Nephron (organoid): Measurements from ENCODE around the gene FAM3A.

Experiments
- H3K27ac Mint-ChIP-seq, 3 experiments: 2 replicates each; pipeline ENCODE4 v1.8.0; 2020; ENCODE audit warnings: mixed read lengths in 3 of 3, mild to moderate bottlenecking in 2 of 3, moderate library complexity in 1 of 3
- H3K27me3 Mint-ChIP-seq: 2 replicates; pipeline ENCODE4 v1.8.0; 2021; ENCODE audit warnings: low read depth, mild to moderate bottlenecking, moderate library complexity, mixed read lengths
- H3K36me3 Mint-ChIP-seq: 2 replicates; pipeline ENCODE4 v1.8.0; 2020; ENCODE audit warnings: low read depth, mixed read lengths
- H3K4me1 Mint-ChIP-seq: 2 replicates; pipeline ENCODE4 v1.8.0; 2020; ENCODE audit warnings: mixed read lengths
- H3K4me3 Mint-ChIP-seq, 3 experiments: 2 replicates each; pipeline ENCODE4 v1.8.0; 2020; ENCODE audit warnings: mild to moderate bottlenecking in 3 of 3, mixed read lengths in 3 of 3, moderate library complexity in 2 of 3
- H3K9me3 Mint-ChIP-seq: 2 replicates; pipeline ENCODE4 v1.8.0; 2020; ENCODE audit warnings: mixed read lengths
- TF ChIP-seq, protein P1 (sequence below), 3 experiments: fragments of 200-600 bp; sonication (generic); IDR thresholded peaks; one replicate each; pipeline ENCODE4 v1.5.0; 2021; ENCODE audit warnings: antibody characterized with exemption in 3 of 3; ENCODE audit not compliant: unreplicated experiment in 3 of 3

Gene FAM3A

DNA sequence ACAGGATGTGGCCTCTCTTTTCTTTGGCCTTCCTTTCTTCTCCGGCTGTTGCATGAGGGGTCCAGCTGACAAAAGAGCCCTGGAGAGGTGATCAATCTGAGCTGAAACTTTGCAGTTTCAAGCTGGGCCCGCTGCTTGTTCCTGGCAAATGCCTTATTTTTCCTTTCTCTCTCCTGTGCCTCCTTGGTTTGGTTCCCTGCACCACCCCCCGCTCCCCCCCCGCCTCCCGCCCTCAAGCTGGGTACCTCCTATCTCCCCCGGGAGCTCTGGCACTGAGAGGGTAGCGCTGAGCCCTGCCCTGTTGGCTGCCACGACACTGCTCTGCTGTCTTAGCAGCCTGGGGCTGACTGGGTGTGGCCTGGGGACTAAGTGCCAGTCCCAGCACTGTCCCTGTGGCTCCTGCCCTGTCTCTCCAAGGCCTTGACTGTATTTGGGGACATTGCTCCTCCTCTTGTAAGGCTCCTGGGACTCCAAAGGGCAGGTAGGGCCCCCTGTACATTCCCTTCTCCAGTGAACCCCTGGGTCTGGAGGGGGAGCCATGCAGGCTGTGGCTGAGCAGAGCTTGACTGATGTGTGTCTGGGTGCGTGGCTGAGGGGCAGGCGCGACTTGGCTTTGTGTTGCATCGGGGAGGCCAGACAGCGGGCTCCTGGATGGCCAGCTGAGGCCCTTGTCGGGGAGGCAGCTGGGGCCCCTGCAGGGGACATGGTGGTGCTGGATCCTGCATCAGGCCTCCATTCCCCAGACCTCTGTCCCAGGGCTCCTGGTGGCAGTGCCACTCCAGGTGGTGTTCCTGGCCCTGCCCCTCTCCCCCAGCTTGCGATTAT is 56.9 kb downstream of the FAM3A start:
- H3K27me3 Mint-ChIP-seq = no peaks in the 10 kb centered on the region
- peak overlapping the region; percentile 56 to 84 (median 81) for H3K27ac Mint-ChIP-seq
- TF ChIP-seq, protein P1, sequence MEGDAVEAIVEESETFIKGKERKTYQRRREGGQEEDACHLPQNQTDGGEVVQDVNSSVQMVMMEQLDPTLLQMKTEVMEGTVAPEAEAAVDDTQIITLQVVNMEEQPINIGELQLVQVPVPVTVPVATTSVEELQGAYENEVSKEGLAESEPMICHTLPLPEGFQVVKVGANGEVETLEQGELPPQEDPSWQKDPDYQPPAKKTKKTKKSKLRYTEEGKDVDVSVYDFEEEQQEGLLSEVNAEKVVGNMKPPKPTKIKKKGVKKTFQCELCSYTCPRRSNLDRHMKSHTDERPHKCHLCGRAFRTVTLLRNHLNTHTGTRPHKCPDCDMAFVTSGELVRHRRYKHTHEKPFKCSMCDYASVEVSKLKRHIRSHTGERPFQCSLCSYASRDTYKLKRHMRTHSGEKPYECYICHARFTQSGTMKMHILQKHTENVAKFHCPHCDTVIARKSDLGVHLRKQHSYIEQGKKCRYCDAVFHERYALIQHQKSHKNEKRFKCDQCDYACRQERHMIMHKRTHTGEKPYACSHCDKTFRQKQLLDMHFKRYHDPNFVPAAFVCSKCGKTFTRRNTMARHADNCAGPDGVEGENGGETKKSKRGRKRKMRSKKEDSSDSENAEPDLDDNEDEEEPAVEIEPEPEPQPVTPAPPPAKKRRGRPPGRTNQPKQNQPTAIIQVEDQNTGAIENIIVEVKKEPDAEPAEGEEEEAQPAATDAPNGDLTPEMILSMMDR (IDR thresholded peaks at IDR 0.05; ENCODE audit: unreplicated experiment in 3 of 3) = no peak
- H3K4me1 Mint-ChIP-seq = peaks cover 5% of the 10 kb centered on the region
- peaks cover 24% of the 10 kb centered on the region for H3K9me3 Mint-ChIP-seq
- H3K36me3 Mint-ChIP-seq = peaks cover 23% of the 10 kb centered on the region
- peak overlapping the region; percentile 86 to 95 (median 91) for H3K4me3 Mint-ChIP-seq

DNA sequence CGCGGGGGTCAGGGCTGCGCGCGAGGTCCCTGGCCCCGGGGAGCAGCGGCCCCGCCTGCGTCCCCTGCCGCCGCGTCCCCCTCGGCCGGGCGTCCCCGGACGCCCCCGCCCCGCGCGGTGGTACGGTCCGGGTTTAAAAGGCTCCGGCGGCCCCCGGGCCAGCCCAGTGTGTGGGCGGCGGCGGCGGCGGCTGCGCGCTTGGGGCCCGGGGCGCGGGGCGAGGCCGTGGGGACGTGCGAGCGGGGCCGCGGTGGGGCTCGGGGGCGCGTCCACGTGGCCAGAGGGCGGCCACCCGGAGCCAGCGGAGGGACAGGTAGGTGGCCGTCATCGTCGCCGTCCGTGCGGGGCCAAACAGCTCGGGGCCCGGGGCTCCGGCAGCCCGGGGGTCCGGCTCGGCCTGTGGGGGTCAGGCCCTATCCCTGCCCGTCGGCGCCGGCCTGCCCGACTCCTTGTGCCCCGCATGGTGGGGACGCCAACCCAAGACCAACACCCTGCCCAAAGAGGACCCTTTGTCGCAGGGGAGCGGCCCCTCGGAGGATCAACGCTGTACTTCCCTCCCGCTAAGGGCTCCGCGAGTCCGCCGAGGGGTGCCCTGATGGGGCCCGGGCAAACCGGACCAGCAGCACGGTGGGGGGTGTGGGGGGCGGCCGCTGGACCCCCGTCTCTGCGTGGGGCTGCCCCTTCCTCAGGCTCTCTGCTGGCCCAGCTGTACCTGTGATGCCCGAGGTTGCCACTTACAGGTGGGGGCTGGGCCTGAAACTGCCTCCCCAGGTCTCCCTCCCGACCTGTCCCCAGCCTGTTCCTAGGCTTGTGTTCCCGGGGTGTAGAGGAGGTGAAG is 57.7 kb downstream of the FAM3A start, which contains the start of gene PLXNA3:
TSS of gene PLXNA3 (plus strand) at position 166 of the 838 bp plus-strand sequence. CDS start 1,903 bp downstream, outside the sequence.
- H3K27ac Mint-ChIP-seq = peak within 1 kb of the TSS; percentile 94 to 99 (median 95)
- TF ChIP-seq, protein P1 (IDR thresholded peaks at IDR 0.05; ENCODE audit: unreplicated experiment in 3 of 3) = no peak
- peaks cover 25% of the 10 kb centered on the region for H3K9me3 Mint-ChIP-seq
- peaks cover 5% of the 10 kb centered on the region for H3K4me1 Mint-ChIP-seq
- no peaks in the 10 kb centered on the region for H3K27me3 Mint-ChIP-seq
- H3K36me3 Mint-ChIP-seq = peaks cover 25% of the 10 kb centered on the region
- peak within 1 kb of the TSS; percentile 90 to 95 (median 93) for H3K4me3 Mint-ChIP-seq

DNA sequence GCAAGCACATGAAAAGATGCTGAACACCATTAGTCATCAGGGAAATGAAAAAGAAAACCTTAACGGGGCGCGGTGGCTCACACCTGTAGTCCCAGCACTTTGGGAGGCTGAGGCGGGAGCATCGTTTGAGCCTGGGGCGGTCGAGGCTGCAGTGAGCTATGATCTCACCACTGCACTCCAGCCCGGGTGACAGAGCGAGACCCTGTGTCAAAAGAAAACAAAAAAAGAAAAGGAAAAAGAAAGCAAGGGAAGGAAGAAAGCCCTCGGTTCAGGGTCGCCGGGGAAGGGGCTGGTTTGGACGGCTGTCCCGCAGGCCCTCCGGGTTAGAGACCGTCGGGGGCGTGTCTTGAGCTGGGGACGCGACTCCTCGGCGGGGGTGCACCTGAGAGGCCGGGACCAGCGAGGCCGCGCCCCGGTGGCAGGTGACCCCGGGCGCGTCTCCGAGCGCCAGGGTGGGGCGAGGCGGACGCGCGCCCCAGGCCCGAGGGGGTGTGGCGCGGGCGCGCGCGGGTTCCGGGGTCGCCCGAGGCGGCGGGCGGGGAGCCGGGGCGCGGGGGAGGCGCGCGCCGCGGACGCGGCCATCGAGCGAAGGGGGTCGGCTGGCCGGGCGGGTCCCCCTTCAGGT is 58.4 kb downstream of the FAM3A start:
- Mint-ChIP-seq H3K27me3 (no peaks in the 10 kb centered on the region), H3K4me3 (peak overlapping the region; percentile 90 to 95 (median 93)), H3K36me3 (peaks cover 26% of the 10 kb centered on the region), H3K27ac (peak overlapping the region; percentile 94 to 99 (median 95)), H3K9me3 (peaks cover 25% of the 10 kb centered on the region), H3K4me1 (peaks cover 5% of the 10 kb centered on the region)
- TF ChIP-seq, protein P1 (IDR thresholded peaks at IDR 0.05; ENCODE audit: unreplicated experiment in 3 of 3) = no peak
